ENCODE data around the gene NUDT14.

The NUDT14 gene

DNA sequence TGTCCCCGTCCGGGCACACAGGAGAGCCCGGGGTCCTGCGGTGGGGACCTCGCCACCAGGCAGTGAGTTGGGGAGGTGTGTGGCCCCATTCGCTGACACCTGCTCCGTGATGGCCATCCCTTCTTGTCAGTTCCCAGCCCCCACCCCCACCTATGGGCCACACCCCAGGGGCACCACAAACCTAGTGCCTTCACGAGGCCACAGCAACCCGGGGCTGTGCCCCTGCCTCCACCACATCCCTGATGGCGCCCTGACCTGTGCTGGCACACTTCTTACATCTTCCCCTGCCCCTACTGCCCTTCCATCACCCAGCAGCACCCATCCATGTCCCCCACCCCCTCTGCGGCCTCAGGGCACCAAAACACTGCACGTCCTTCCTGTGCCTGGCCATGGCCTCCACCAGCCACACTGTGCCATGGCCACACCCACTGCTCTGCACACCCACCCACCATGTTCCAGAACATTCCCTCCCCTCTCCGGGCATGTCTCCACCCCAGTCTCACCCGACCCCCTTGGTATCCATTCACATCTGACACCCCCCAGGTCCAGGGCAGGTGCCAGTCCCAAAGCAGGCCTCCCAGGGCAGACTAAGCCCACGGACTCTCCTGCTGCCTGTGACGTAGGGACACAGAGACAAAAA is 37.0 kb downstream of the NUDT14 start:
- Mint-ChIP-seq H3K27ac (no peak overlapping the region), H3K4me3 (no peak overlapping the region), H3K36me3 (no peaks in the 10 kb centered on the region), H3K27me3 (no peaks in the 10 kb centered on the region), H3K4me1 (no peaks in the 10 kb centered on the region), H3K9me3 (no peaks in the 10 kb centered on the region)

DNA sequence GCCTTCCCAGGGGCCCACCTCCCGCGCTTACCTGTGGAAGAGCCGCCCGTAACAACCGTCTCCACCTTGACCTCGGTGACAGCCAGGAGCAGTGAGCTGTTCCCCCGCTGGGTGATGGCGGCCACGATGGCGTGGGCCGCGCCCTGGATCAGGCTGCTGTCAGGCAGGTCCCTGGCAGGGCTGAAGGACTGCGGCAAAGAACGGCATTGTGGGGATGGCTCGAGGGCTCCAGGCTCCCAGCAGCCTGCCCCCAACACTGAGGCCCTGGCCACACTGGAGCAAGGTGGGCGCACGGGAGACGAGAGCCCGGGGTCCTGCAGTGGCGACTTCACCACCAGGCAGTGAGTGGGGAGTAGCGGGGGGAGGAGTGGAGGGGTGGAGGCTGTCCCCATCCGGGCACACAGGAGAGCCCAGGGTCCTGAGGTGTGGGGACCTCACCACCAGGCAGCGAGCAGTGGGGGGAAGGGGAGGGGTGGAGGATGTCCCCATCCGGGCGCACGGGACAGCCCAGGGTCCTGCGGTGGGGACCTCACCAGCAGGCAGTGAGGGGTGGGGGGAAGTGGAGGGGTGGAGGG is 37.6 kb downstream of the NUDT14 start:
- Mint-ChIP-seq H3K4me3 (no peak overlapping the region), H3K36me3 (no peaks in the 10 kb centered on the region), H3K4me1 (no peaks in the 10 kb centered on the region), H3K27ac (no peak overlapping the region), H3K9me3 (no peaks in the 10 kb centered on the region), H3K27me3 (no peaks in the 10 kb centered on the region)

DNA sequence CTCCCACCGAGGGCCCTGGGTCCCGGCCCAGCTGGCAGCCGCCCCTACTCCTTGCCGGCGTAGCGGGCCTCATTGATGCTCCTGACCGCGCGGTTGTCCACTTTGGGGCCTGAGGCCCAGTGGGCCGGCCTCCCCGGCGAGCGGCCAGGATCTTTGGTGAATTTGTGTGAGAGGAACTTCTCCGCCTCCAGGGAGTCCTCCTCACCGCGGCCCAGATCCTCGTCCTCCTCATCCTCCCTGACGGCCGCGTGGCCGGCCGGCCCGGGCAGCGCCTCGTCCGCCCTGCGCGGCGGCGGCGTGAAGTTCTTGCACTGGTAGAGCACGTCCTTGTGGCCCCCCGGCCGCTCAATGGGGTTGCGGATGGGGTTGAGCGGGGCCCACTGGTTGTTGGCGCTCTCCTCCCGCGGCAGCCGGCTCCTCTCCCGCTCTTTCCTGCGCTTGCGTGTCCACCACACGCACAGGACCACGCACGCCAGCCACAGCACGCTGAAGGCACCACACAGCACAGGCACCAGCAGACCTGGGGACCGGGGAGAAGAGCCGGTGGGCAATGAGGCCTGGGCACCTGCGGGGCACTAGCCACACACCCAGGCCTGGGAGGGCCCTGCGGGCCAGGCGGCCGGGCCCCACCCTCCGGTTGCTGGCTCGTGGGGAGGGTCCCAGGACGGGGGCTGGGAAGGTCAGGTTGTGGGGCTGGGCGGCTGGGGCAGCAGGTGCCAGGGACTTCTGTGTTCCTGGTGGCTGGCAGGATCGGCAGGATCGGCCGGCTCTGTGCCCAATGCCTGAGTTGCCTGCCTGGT is 38.3 kb downstream of the NUDT14 start:
- Mint-ChIP-seq H3K36me3 (no peaks in the 10 kb centered on the region), H3K9me3 (no peaks in the 10 kb centered on the region), H3K27ac (no peak overlapping the region), H3K4me3 (no peak overlapping the region), H3K4me1 (no peaks in the 10 kb centered on the region), H3K27me3 (no peaks in the 10 kb centered on the region)

DNA sequence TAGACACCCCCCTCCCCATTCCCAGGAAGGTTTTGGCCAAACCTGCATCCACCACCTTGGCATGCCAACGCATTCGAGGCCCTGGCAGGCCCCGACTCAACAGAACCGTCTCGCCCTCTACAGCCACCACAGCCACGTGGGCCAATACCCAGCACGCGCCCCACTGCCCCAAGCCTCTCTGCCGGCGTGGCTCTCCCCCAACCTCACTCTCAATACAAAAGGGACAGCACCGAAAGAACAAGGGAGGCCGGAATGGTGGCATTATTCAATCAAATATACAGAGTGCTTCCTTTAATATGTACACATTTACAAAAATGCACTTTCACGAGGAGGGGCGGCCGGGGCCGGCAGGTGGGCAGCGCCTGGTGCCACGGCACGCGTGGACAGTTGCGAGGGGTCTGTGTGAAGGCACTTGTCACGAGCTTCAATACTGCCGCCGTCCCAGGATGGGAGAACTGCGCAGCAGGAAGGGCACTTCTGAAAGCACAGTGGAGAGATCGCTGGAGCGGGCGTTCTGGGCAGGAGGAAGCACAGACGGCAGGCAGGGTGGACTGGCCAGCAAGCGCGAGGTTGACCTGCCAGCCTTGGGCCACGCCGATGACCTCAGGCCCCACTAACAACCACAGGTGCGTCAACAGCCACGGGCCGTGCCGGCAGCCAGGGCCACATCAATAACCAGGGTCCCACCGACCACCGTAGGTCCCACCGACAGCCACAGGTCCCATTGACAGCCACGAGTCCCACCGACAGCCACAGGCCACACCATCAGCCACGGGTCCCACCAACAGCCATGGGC is 39.4 kb downstream of the NUDT14 start:
- Mint-ChIP-seq H3K4me1 (no peaks in the 10 kb centered on the region), H3K4me3 (no peak overlapping the region), H3K36me3 (no peaks in the 10 kb centered on the region), H3K27ac (no peak overlapping the region), H3K27me3 (no peaks in the 10 kb centered on the region), H3K9me3 (no peaks in the 10 kb centered on the region)

DNA sequence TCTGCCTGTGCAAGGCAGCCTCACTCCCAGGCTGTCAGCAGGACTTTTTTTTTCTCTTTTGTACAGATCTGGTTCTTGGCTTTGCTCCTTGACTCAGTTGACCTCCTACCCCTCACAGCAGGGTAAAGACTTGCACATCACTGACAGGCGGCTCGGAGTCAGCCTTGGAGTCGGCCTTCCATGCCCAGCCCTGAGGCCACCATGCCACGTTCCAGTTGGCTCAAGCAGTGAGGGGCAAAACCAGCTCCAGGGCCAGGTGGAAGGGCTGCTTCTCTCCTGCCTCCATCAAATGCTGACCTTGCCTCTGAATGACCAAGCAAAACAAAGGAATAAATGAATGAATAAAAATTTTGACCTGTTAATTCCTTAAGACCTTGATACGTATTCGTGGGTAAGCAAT is 40.1 kb downstream of the NUDT14 start:
- no peak overlapping the region for H3K4me3 Mint-ChIP-seq
- H3K36me3 Mint-ChIP-seq = no peaks in the 10 kb centered on the region
- no peak overlapping the region for H3K27ac Mint-ChIP-seq
- no peaks in the 10 kb centered on the region for H3K27me3 Mint-ChIP-seq
- no peaks in the 10 kb centered on the region for H3K4me1 Mint-ChIP-seq
- H3K9me3 Mint-ChIP-seq = no peaks in the 10 kb centered on the region

DNA sequence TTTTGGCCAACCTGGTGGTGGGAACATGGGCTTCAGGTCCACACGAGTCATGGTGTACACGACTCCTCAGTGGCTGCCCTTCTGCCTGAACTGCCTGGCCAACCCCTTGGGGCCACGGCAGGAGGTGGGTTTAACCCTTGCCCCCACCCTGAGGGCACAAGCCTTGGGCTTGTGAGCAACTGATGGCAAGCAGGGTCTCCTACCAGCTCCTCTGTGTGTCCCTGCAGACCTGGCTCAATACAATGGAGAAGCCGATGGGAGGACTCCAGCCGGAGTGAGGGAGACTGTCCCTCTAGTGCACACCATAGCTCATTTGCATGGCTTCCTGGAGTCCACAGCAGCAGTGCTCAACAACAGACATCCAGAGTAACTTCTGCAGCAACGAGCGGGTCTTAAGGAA is 40.5 kb downstream of the NUDT14 start:
- Mint-ChIP-seq H3K27me3 (no peaks in the 10 kb centered on the region), H3K36me3 (no peaks in the 10 kb centered on the region), H3K9me3 (no peaks in the 10 kb centered on the region), H3K4me1 (no peaks in the 10 kb centered on the region), H3K4me3 (no peak overlapping the region), H3K27ac (no peak overlapping the region)

DNA sequence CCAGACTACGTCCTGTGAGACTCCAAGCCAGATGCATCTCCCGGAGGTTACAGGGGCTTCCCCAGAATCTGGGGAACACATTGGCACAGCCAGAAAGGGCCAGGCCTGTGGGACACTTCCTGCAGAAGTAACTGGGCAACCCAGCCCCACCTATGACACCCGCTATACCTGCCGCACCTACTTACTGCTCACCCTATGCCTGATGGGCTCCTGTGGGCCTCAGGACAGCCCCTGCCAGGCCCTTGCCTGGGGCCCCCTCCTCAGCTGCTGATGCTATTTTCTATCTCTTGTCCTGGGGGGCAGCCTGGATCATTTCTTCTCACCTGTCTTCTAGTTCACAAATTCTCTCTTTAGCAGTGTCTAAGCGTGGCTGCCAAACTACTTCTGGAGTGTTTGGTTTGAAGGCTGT is 41.3 kb downstream of the NUDT14 start:
- peaks cover 1% of the 10 kb centered on the region for H3K27me3 Mint-ChIP-seq

DNA sequence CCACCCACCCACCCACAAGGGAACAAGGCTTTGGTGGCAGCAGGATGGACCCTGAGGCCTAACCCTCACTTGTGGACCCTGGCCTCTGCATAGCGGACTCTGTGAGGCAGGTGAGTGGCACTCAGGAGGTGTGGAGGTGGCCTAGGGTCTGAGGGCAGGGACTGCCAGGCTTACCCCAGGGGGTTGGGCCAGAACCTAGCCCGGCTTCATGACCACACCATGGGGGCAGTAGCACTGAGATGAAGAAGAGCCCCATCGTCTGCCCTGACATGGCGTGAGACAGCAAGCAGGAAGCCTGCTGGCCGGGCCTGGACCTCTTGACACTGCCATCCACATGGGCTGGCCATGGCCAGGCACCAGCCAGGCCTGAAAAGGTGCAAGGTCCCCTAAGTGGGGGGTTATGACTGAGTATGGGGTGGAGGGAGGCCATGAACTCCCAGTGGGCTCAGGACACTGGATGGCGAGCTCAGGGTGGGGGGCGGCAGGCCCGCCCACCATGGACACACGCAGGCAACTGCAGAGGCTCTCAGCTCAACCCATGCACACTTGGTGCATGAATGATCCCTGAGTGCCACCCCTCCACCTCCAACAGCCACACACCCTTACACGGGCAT is 41.8 kb downstream of the NUDT14 start:
- Mint-ChIP-seq H3K4me3 (no peak overlapping the region), H3K9me3 (no peaks in the 10 kb centered on the region), H3K27ac (no peak overlapping the region), H3K27me3 (peaks cover 4% of the 10 kb centered on the region), H3K36me3 (no peaks in the 10 kb centered on the region), H3K4me1 (no peaks in the 10 kb centered on the region)

More for the DNA sequence above, 41.3 kb downstream of the NUDT14 start:
- H3K27ac Mint-ChIP-seq = no peak overlapping the region
- no peaks in the 10 kb centered on the region for H3K9me3 Mint-ChIP-seq
- no peaks in the 10 kb centered on the region for H3K36me3 Mint-ChIP-seq
- no peaks in the 10 kb centered on the region for H3K4me1 Mint-ChIP-seq
- no peak overlapping the region for H3K4me3 Mint-ChIP-seq

DNA sequence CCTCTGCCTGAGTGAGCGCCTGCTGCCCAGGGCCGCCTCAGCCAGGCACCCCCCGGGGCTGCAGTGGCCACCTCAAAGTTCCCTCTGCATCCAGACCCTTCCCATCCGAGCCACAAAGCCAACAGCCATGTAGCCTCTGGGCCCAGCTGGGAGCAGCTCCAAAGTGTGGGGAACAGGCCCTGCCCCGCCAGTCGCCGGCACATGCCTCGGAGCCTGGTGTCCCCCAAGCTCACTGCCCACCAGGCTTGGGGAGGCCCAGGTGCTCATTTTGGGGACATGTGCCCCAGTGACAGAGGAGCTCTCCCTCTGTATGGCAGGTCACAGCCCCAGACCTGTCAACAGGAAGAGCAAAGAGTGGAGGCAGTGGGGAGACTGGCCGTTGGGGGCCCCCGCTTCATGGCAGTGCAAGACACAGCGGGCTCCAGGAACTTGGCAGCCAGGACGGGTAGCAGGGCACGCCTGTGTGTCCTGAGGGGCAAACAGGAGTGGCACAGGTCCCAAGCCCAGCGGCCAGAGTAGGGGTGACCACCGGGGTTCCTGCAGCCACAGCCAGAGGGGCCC is 42.5 kb downstream of the NUDT14 start:
- Mint-ChIP-seq H3K9me3 (no peaks in the 10 kb centered on the region), H3K4me3 (no peak overlapping the region), H3K27ac (no peak overlapping the region), H3K4me1 (no peaks in the 10 kb centered on the region), H3K36me3 (no peaks in the 10 kb centered on the region), H3K27me3 (peaks cover 6% of the 10 kb centered on the region)

DNA sequence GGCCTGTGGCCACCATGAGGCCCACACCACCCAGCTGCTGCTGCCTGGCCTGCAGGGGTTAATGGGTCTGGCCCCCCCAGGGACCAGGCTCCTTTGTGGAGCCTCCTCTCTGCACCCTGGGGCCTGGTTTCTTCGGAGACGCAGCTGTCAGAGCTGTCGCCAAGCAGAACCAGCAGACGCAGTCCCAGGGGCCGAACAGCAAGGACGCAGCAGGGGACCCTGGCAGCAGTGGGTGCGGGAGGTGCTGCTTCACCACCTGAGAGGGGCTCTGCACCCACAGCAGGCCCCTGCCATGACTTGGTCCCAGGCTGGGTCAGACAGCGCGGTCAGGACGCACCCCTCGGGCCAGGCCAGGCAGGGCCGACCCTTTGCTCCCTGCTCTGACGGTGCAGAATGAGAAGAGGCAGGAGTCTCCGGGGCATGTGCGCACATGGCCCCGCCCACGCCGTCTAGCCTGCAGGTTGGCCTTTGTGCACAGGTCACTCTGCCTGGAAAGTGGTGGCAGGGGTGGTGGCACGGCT is 43.0 kb downstream of the NUDT14 start:
- Mint-ChIP-seq H3K4me1 (no peaks in the 10 kb centered on the region), H3K27ac (no peak overlapping the region), H3K9me3 (no peaks in the 10 kb centered on the region), H3K36me3 (no peaks in the 10 kb centered on the region), H3K27me3 (peaks cover 9% of the 10 kb centered on the region), H3K4me3 (no peak overlapping the region)

DNA sequence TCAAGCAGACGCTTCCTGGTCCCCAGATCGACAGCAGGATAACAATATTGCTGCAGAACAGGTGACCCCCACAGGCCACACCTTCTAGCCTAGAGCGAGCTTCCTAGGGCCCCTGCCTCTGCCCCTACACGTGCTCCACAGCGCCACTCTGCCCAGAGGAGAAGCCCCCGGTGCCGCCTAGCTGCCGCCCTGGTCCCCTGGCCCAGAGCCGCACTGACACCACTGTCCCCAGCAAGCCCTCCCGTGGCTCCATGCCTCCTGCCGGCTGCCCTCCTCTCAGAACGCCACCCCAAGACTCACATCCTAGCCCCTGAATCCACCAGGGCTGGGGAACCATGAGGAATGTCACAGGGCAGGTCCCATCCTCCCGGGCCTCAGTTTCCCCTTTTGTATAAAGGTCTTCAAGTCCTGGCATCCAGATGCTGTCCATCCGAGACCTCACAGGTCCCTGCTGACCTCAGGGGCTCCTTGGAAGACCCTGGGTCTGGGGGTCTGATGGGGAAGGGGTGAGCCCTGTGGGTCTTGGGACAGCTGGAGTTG is 43.6 kb downstream of the NUDT14 start:
- H3K27ac Mint-ChIP-seq = no peak overlapping the region
- no peaks in the 10 kb centered on the region for H3K36me3 Mint-ChIP-seq
- no peak overlapping the region for H3K4me3 Mint-ChIP-seq
- H3K27me3 Mint-ChIP-seq = peaks cover 12% of the 10 kb centered on the region
- H3K9me3 Mint-ChIP-seq = no peaks in the 10 kb centered on the region
- no peaks in the 10 kb centered on the region for H3K4me1 Mint-ChIP-seq

DNA sequence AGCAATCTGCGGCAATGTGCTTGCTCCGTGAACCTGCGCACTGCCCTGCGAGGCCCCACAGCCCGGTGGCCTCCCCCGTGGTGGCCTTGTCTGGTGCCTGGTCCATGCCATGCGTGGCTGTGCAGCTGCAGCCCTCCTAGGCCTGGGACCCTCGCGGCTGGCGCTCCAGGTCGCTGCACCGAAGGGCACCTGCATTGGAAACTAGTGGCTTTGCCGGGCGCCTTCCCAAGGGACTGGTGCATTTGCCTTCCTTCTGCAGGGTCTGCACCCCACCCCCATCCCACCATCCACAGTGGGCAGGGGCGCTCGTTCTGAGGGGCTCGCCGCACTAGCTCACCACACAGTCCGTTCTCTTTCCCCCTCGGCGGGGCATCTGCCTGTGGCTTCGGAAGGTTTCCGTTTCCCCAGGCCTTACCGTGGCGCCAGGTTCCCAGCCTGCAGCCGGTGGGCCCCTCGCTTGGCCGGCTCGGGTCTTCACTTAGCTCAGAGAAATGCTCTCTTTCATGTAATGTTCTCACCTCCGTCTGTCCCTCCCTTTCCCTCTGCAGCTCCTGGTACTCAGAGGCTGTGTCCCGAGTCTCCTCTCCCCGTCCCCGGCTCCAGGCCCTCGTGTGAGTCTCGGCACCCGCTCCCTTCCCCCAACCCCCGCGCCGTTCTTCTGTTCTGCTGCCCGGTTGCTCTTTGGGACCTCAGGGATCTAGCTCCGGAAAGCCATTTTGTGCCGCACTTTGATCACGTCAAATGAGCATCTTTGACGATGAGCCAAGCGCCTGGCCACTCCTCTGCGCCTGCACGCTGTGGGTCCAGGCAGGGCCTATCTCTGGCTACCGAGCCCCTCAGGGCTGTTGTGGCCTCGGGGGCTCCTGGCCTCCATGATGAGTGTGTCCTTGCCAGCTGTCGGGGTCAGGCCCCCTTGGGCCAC is 44.5 kb downstream of the NUDT14 start:
- Mint-ChIP-seq H3K27ac (no peak overlapping the region), H3K4me3 (no peak overlapping the region), H3K4me1 (no peaks in the 10 kb centered on the region), H3K36me3 (no peaks in the 10 kb centered on the region), H3K9me3 (no peaks in the 10 kb centered on the region), H3K27me3 (peaks cover 12% of the 10 kb centered on the region)

DNA sequence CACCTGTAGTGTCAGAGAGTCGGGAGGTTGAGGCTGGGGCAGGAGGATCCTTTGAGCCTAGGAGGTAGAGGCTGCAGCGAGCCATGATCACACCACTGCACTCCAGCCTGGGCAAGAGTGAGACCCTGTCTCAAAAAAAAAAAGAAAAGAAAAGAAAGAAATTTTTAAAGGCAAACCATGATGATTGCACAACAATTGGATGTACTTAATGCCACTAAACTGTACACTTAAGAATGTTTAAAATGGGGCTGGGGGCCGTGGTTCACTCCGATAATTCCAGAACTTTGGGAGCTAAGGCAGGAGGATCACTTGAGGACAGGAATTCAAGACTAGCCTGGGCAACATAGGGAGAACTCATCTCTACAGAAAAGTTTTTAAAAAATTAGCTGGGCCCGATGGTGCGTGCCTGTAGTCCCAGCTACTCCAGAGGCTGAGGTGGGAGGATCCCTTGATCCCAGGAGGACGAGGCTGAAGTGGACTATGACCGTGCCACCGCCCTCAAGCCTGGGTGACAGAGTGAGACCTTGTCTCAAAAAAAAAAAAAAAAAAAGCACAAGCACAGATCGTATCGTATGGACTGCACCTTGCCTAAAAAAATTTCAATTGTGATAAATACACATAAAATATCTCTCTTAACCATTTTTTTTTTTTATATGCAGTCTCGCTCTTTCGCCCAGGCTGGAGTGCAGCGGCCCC is 45.3 kb downstream of the NUDT14 start:
- H3K36me3 Mint-ChIP-seq = no peaks in the 10 kb centered on the region
- no peak overlapping the region for H3K4me3 Mint-ChIP-seq
- H3K4me1 Mint-ChIP-seq = no peaks in the 10 kb centered on the region
- H3K9me3 Mint-ChIP-seq = no peaks in the 10 kb centered on the region
- H3K27me3 Mint-ChIP-seq = peaks cover 12% of the 10 kb centered on the region
- no peak overlapping the region for H3K27ac Mint-ChIP-seq

Data from activated naive CD4-positive, alpha-beta T cell treated with anti-CD3 and anti-CD28 coated beads, Interleukin-2, amount 50 U/mL, for 24 hours (primary cell).